ENCODE results near the gene PFKM.

Gene PFKM

DNA sequence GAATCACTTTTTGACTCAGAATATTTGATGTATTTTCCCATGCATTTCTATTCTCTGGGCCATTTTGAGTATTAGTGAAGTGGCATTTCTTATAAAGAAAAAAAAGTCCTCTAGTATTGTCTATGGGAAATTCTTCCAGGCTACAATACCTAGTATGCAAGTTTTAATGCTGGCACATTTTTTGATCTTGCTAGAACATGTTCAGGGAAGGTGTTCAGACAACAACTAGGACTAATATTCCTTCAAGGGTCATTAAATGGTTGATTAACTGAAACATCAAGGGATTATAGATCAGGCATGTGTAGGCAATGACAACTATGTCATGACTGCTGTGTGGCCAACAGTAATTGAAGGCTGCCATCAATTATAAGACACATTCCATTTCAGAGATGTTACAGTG is 71.9 kb downstream of the PFKM start:
- H3K27ac ChIP-seq = no peak overlapping the region
- TF ChIP-seq ZFX (IDR thresholded peaks at IDR 0.05) = no peak

DNA sequence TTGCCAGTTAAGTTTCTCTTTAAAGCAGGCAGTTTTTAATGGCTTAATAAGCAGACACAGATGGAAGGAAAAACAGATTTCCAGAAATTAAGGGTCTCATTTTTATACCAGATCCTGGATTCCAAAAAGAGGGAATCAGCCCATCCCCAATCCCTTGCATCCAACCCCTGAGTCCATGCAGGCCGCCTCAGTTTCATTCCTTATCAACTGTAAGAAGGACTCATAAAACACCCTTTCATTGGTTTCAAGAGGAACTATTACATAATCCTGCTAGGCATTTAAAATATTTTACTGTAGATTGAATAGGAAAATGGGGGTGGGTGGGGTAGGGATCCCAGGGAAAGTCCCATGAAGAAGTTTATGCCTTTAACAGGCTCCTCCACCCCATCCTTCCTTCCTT is 73.7 kb downstream of the PFKM start:
- TF ChIP-seq, protein P1, sequence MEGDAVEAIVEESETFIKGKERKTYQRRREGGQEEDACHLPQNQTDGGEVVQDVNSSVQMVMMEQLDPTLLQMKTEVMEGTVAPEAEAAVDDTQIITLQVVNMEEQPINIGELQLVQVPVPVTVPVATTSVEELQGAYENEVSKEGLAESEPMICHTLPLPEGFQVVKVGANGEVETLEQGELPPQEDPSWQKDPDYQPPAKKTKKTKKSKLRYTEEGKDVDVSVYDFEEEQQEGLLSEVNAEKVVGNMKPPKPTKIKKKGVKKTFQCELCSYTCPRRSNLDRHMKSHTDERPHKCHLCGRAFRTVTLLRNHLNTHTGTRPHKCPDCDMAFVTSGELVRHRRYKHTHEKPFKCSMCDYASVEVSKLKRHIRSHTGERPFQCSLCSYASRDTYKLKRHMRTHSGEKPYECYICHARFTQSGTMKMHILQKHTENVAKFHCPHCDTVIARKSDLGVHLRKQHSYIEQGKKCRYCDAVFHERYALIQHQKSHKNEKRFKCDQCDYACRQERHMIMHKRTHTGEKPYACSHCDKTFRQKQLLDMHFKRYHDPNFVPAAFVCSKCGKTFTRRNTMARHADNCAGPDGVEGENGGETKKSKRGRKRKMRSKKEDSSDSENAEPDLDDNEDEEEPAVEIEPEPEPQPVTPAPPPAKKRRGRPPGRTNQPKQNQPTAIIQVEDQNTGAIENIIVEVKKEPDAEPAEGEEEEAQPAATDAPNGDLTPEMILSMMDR (conservative IDR thresholded peaks at IDR 0.05) = no peak
- TF ChIP-seq ZFX (IDR thresholded peaks at IDR 0.05) = no peak

DNA sequence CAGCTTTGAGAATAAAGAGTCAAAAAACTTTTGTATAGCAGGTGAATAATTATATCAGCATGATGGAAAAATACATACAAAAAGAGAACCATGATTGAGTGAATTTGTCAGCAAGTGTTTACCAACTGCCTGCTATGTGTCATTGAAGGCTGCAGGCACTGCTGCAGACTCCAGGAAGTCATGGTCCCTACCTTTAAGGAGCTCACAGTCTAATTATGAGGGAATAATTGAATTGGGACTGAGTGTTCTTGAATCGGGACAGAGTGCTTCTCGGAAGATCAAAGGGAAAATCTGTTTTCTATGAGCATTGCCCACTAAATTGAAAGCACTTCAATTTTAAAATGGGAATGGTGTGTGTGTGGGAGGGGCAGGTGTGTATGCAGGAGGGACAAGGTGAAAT is 74.5 kb downstream of the PFKM start:
- TF ChIP-seq ZFX (IDR thresholded peaks at IDR 0.05) = no peak
- TF ChIP-seq, protein P1 (conservative IDR thresholded peaks at IDR 0.05) = no peak
- no peak overlapping the region for H3K27ac ChIP-seq

More for the DNA sequence above, 73.7 kb downstream of the PFKM start:
- no peak overlapping the region for H3K27ac ChIP-seq

DNA sequence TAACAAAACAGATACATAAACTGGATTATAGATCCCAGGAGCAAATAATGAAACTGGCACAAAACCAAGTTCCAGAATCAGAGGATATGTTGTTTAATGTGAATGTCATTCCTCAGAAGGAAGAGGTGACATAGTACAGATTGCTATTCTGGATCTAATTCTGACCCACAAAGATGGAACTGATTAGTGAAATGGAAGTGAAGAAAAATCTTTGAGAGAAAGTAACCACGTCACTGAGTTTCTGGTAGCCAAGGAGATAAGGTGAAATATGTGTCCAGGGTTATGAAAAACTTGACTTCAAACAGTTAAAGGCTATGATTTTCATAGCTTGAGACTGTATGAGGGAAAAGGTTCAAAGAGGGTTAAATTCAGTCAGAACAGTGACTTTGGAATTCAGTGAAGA is 75.6 kb downstream of the PFKM start:
- no peak overlapping the region for H3K27ac ChIP-seq
- TF ChIP-seq, protein P1 (conservative IDR thresholded peaks at IDR 0.05) = no peak
- no peak for TF ChIP-seq ZFX (IDR thresholded peaks at IDR 0.05)
